Right ventricle myocardium superior (tissue), 1 donor: Measurements from ENCODE around the gene LYST. TPM values are rescaled to one million over a fixed set of nuclear protein-coding genes. Genes with fewer than 3 reads are reported as not detected.

ENCODE experiments used
- microRNA-seq: library from miRNA; unstranded; fragments of <30 nt; microRNA quantifications from one replicate; pipeline ENCODE4 v1.2.0, GENCODE V29; 2020
- total RNA-seq: library from RNA; stranded (reverse); fragmentation: NEBNext Ultra II Directional; extraction: Animal tissue kit (Norgen Biotek cat#: 25700); gene quantifications from one replicate; pipeline ENCODE4 v1.2.1, GENCODE V29; 2021
- donor health status: DM: no; HTN: yes; CAD: no; lungs with severe emphysema.

LYST gene
- total RNA-seq, 1 donor from 2014 or later: 9.7 TPM

Small RNA genes lying within 50 kb of the gene (microRNA-seq; reads per million reads assigned to microRNA genes)
- 1.9 reads per million for gene MIR1537

Other genes starting within 250 kb of the LYST start
- not detected for gene GNG4, start 217.1 kb downstream of the LYST start, total RNA-seq
- 51.2 TPM for gene NID1, start 198.2 kb upstream of the LYST start, total RNA-seq